Peyer's patch (tissue), 4 donors: ENCODE data around the gene KLF18. TPM values are rescaled to one million over a fixed set of nuclear protein-coding genes. Genes with fewer than 3 reads are reported as not detected.

Experiments
- DNase-seq, 3 donors: peaks; one replicate each; pipeline ENCODE4 v3.0.0-alpha.2; 2017 to 2019
- H3K27ac ChIP-seq, 4 donors: fragments of 200-600 bp; sonication (generic); one replicate each; pipeline ENCODE4 v1.5.1; 2016 to 2019
- H3K27me3 ChIP-seq, 2 donors: fragments of 200-600 bp; sonication (generic); one replicate each; pipeline ENCODE4 v1.5.1; 2019
- H3K36me3 ChIP-seq, 3 donors: fragments of 200-600 bp; sonication (generic); one replicate each; pipeline ENCODE4 v1.5.1; 2016 to 2019
- H3K4me1 ChIP-seq, 4 donors: fragments of 200-600 bp; sonication (generic); one replicate each; pipeline ENCODE4 v1.5.1; 2016 to 2019
- H3K4me3 ChIP-seq, 4 donors: fragments of 200-600 bp; sonication (generic); 1 replicate in 3 of 4; 2 replicates in 1 of 4; pipeline ENCODE4 v1.5.1; 2016 to 2019; ENCODE audit warnings: mild to moderate bottlenecking in 1 of 4
- H3K9me3 ChIP-seq, 4 donors: fragments of 200-600 bp; sonication (generic); one replicate each; pipeline ENCODE4 v1.5.1; 2016 to 2019; ENCODE audit warnings: mild to moderate bottlenecking in 1 of 4
- POLR2A ChIP-seq, 2 donors: fragments of 450-650 bp; IDR thresholded peaks; one replicate each; pipeline ENCODE4 v1.5.1; 2017; ENCODE audit warnings: antibody characterized with exemption in 2 of 2, mild to moderate bottlenecking in 2 of 2, moderate library complexity in 2 of 2
- total RNA-seq, 4 donors: library from RNA; depleted of rRNA; stranded (reverse); fragments of >200 nt; gene quantifications; one replicate each; pipeline ENCODE4 v1.1.0, GENCODE V29; 2016
- TF ChIP-seq, protein P1 (sequence below), 6 experiments: fragments of 450-650 bp in 4 of 6; fragments of 200-600 bp in 2 of 6; sonication (generic) in 1 of 6; IDR thresholded peaks; one replicate each; pipeline ENCODE4 v1.5.1; 2017 to 2019; ENCODE audit warnings: antibody characterized with exemption in 6 of 6, mild to moderate bottlenecking in 3 of 6, moderate library complexity in 1 of 6

Gene KLF18
- total RNA-seq, 4 donors from 2014 or later: not detected

DNA sequence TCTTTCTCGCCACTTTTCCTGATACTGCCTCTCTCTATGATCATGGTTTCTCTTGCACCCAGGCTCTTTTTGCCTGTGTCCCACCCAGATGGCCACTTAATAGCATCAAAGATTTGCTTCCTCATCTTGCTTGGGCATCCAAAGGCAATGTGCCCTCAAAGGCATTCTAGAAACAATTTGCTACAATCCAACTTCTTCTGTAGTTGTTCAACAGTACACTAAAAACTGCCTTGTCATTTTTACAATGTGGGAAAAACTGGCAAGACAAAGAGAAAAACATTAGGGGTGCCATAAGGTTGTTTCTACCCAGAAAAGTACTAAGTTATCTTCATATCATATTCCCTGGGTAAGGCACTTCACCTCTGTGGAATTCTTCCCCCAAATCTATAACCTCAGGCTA is 16.5 kb upstream of the KLF18 start:
- Histone ChIP-seq H3K4me3 (no peak overlapping the region), H3K27ac (no peak overlapping the region), H3K27me3 (no peaks in the 10 kb centered on the region), H3K4me1 (no peaks in the 10 kb centered on the region), H3K36me3 (no peaks in the 10 kb centered on the region), H3K9me3 (no peaks in the 10 kb centered on the region)
- DNase-seq: no peak
- TF ChIP-seq, protein P1, sequence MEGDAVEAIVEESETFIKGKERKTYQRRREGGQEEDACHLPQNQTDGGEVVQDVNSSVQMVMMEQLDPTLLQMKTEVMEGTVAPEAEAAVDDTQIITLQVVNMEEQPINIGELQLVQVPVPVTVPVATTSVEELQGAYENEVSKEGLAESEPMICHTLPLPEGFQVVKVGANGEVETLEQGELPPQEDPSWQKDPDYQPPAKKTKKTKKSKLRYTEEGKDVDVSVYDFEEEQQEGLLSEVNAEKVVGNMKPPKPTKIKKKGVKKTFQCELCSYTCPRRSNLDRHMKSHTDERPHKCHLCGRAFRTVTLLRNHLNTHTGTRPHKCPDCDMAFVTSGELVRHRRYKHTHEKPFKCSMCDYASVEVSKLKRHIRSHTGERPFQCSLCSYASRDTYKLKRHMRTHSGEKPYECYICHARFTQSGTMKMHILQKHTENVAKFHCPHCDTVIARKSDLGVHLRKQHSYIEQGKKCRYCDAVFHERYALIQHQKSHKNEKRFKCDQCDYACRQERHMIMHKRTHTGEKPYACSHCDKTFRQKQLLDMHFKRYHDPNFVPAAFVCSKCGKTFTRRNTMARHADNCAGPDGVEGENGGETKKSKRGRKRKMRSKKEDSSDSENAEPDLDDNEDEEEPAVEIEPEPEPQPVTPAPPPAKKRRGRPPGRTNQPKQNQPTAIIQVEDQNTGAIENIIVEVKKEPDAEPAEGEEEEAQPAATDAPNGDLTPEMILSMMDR (IDR thresholded peaks at IDR 0.05): no peak
- TF ChIP-seq POLR2A (IDR thresholded peaks at IDR 0.05): no peak

DNA sequence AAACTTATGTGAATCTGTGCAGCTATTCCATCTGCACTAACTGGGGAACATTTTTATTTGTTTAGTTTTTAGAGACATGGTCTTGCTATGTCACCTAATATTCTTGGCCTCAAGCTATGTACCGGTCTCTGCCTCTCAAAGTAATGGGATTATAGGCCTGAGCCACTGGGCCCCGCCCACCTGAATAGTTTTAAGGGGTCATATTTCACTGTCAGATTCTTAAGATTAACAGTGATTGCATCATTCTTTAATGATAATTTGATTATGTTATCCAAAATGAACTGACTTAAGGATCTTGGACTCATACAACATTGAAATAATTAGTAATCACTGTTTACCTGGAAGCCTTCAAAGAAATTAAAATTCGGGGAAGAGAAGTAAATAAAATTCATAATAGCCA is 12.6 kb upstream of the KLF18 start:
- no peak for DNase-seq
- no peaks in the 10 kb centered on the region for H3K36me3 ChIP-seq
- TF ChIP-seq, protein P1 (IDR thresholded peaks at IDR 0.05): no peak
- TF ChIP-seq POLR2A (IDR thresholded peaks at IDR 0.05): no peak
- H3K27ac ChIP-seq: no peak overlapping the region
- H3K27me3 ChIP-seq: no peaks in the 10 kb centered on the region
- H3K9me3 ChIP-seq: no peaks in the 10 kb centered on the region
- H3K4me1 ChIP-seq: no peaks in the 10 kb centered on the region
- no peak overlapping the region for H3K4me3 ChIP-seq

DNA sequence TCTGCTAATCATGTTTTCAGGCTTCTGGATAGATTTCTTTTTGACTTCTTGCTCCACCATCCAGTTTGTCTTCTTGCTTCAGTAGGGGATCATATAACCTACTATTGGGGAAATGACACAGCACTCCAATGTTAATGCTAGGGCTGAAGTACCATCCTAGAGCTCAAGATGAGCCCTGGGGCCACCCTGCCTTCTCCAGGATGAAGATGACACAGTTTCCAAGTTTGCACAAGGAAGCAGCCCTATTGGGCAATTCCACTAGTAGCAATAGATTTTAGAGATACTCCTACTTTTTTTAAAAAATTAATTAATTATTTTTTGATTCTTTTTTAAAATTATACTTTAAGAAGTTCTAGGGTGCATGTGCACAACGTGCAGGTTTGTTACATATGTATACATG is 11.3 kb upstream of the KLF18 start:
- no peaks in the 10 kb centered on the region for H3K4me1 ChIP-seq
- no peaks in the 10 kb centered on the region for H3K9me3 ChIP-seq
- H3K27me3 ChIP-seq: no peaks in the 10 kb centered on the region
- no peak for DNase-seq
- TF ChIP-seq, protein P1 (IDR thresholded peaks at IDR 0.05): no peak
- H3K27ac ChIP-seq: no peak overlapping the region
- no peak overlapping the region for H3K4me3 ChIP-seq
- H3K36me3 ChIP-seq: no peaks in the 10 kb centered on the region

DNA sequence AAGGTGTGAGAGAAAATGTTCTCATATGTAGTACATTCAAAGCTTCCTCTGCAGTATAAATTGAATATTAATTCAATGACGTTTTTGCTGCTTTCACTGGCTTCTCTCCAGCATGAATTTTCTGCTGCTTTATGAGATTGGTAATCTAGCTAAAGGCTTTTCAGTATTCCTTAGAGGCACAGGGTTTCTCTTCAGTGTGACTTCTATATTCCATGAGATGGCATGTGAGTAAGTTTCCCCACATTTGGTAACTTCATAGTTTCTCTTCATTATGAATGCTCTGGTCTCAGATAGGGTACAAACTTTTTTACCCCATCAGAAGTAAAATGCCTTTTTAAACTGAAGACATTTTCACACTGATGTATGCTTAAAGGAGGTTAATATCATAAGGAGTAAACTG is 10.4 kb upstream of the KLF18 start:
- Histone ChIP-seq H3K4me3 (no peak overlapping the region), H3K9me3 (no peaks in the 10 kb centered on the region), H3K4me1 (no peaks in the 10 kb centered on the region), H3K27me3 (no peaks in the 10 kb centered on the region), H3K27ac (no peak overlapping the region), H3K36me3 (no peaks in the 10 kb centered on the region)
- TF ChIP-seq, protein P1 (IDR thresholded peaks at IDR 0.05): no peak
- TF ChIP-seq POLR2A (IDR thresholded peaks at IDR 0.05): no peak
- DNase-seq: no peak

DNA sequence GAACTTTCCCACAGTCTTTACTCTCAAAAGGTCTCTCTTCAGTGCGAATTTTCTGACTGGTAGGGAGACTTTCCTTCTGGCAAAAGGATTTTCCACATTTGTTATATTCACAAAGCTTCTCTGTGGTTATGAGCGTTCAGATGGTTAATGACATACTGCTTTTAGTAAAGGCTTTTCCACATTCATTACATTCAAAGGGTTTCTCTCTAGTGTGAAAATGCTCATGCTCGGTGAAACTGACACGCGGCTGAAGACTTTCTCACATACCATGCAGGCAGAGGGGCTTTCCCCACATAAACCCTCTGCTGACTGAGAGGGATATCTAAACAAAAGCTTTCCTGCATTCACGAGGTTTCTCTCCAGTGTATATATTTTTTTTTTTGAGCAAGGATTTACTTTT is 9.9 kb upstream of the KLF18 start:
- Histone ChIP-seq H3K4me3 (no peak overlapping the region), H3K27ac (no peak overlapping the region), H3K9me3 (no peaks in the 10 kb centered on the region), H3K36me3 (no peaks in the 10 kb centered on the region), H3K4me1 (no peaks in the 10 kb centered on the region), H3K27me3 (no peaks in the 10 kb centered on the region)
- no peak for DNase-seq
- TF ChIP-seq, protein P1 (IDR thresholded peaks at IDR 0.05): no peak
- TF ChIP-seq POLR2A (IDR thresholded peaks at IDR 0.05): no peak

DNA sequence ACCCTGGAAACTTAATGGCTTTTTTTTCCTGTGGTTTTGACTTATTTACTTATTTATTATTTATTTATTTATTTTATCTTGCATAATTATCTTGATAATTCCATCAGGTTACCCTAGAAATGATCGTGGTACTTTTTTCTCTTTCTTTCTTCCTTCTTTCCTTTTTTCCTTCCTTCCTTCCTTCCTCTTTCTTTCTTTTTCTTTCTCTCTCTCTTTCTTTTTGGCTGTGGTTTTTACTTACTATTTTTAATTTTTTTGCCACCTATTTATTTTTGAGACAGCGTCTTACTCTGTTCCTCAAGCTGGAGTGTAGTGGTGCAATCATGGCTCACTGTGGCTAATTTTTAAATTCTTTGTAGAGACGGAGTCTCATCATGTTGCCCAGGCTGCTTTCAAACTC is 6.2 kb upstream of the KLF18 start:
- H3K4me3 ChIP-seq: no peak overlapping the region
- no peaks in the 10 kb centered on the region for H3K36me3 ChIP-seq
- peaks cover 0 to 11% (median 0%) of the 10 kb centered on the region in 4 donors for H3K9me3 ChIP-seq
- no peak overlapping the region for H3K27ac ChIP-seq
- H3K4me1 ChIP-seq: no peaks in the 10 kb centered on the region
- no peak for TF ChIP-seq POLR2A (IDR thresholded peaks at IDR 0.05)
- TF ChIP-seq, protein P1 (IDR thresholded peaks at IDR 0.05): no peak
- DNase-seq: no peak
- no peaks in the 10 kb centered on the region for H3K27me3 ChIP-seq
